Measurements from ENCODE around the gene BUD31.

Gene BUD31

DNA sequence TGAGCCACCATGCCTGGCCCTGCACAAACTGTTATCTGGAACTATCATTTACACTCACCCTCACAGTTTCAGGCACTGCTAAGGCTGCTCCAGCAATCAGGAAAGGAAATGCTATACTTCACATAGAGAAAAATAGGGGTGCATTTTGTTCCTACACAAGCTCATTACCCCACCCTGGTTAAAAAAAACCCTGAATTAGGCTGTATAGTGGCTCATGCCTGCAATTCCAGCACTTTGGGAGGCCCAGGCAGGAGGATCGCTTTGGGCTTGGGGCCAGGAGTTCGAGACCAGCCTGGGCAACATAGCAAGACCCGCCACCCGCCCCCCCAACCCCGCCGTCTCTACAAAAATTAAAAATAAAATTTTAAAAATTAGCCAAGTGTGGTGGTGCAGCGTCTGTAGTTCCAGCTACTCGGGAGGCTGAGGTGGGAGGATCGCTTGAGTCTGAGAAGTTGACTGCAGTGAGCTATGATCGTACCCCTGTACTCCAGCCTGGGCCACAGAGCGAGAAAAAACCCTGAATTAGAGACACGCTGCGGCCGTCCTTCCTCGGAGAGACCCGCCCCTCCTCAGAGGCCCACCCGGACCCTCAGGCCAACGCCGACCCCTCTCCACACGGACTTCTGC is 29.3 kb downstream of the BUD31 start:
- DNase-seq, result no peak

DNA sequence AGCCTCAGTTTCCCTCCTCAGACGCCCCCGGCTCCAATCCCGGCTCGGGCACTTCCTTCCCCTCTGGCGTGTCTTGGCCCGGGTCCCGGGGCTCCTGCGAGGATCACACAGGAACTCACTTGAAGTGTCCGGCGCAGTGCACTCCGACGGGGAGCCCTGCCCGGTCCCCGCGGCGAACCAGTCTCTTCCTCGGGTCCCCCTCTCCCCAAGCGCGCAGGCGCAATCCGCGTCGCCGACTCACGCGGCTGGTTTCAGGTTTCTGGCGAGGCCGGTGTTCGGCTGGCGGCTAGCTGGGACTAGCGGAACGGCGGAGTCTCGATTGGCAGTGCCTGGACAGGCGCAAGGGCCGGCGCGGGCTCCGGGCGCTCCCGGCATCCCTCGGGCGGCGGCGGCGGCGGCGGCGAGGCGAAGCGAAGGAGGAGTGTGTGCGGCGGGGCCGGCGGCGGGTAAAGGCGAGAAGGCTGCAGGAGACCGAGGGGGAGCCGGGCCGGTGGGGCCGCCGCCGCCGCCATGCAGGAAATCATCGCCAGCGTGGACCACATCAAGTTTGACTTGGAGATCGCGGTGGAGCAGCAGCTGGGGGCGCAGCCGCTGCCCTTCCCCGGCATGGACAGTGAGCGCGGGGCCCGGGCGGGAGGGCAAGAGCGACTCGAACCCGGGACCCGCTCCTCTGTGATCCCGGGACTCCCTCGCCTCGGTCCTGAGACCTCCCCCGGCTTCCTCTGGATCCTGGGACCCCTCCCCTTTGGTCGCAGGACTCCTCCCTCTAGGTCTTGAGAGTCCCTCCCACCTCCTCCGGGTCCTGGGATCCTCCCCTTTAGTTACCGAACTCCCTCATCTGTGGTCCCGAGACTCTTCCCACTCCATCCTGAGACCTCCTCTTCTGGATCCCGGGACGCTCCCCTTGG is 30.1 kb downstream of the BUD31 start, which contains the start of the genes CPSF4 and PTCD1:
TSS of gene CPSF4 (plus strand) at position 371 of the 908 bp plus-strand sequence. CDS start at position 511, 140 bp downstream.
TSS of gene PTCD1 (minus strand) at position 226 of the 908 bp plus-strand sequence. CDS start 3,556 bp downstream, outside the sequence.
- peak; percentile 32 for DNase-seq

GRCh38 chr7:99440195-99440594 is 31.4 kb downstream of the BUD31 start:
- DNase-seq, result no peak

DNA sequence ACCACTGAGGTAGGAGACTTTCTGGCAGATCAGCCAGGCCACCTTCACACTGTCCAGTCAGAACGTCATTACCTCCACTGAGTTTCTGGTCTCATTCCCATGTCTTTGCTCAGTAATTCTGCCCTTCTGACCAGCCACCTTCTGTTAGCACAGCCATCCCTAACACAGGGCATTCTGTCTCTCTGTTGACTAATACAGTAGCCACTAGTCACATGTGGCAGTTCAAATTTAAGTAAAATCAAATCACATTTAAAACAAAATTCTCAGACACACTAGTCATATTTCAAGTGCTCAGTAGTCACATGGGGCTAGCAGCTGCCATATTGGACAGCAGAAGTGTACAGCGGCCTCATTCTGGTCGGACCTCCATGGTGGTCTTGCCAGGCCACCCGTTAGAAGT is 37.3 kb downstream of the BUD31 start:
- DNase-seq, result no peak

- no peak for DNase-seq
Observed at GRCh38 chr7:99447943-99448342, 39.2 kb downstream of the BUD31 start.

- no peak for DNase-seq
Observed at GRCh38 chr7:99448855-99449254, 40.1 kb downstream of the BUD31 start.

- DNase-seq, result no peak
Observed at GRCh38 chr7:99449326-99449725, 40.6 kb downstream of the BUD31 start.

GRCh38 chr7:99451936-99452335 is 43.2 kb downstream of the BUD31 start:
- no peak for DNase-seq

DNA sequence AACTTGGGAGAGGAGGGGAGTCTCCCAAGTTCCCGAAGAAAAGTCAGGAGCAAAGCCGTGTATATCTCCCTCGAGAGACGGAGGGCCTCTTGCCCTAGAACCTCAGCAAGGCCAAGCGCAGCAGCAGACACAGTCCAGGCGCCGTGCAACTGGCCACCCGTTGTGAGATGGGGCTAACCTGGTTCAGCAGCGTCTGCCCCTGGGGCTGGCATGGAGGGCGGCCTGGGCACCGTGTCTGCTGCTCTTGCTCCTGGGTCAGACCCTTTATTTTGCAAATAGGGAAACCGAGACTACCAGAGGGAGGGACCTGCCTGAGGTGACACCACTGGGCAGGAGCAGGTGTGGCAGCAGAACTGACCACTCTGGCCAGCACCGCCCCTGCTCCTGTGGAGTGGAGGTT is 43.8 kb downstream of the BUD31 start:
- DNase-seq, result no peak

GRCh38 chr7:99453105-99453504 is 44.3 kb downstream of the BUD31 start:
- no peak for DNase-seq

DNA sequence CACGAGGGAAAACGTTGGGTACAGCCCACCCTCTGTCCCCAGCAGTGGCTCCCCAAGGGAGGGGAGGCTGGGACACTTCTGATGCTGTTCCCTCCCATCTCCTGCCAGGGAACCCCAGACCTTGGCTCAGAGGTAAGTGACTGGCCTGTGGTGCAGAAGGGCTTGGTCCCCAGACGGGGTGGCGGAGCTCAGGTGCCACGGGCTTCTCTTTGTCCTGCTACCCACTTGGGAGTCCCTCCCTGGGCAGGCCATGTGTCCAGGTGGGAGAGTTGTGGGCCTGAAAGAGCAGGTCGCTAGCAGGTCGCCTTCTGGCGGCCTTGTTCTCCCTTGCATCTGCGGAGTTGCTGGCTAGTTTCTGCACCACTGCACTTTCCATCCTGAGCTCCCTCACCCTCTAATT is 47.1 kb downstream of the BUD31 start:
- no peak for DNase-seq

- DNase-seq, result no peak
Observed at GRCh38 chr7:99456288-99456687, 47.5 kb downstream of the BUD31 start.

GRCh38 chr7:99457050-99457649 is 48.4 kb downstream of the BUD31 start:
- no peak for DNase-seq

- DNase-seq, result no peak
Observed at GRCh38 chr7:99457650-99458493, 49.1 kb downstream of the BUD31 start.

- no peak for DNase-seq
Observed at GRCh38 chr7:99459087-99459486, 50.3 kb downstream of the BUD31 start.

- DNase-seq, result no peak
Observed at GRCh38 chr7:99460651-99461050, 51.9 kb downstream of the BUD31 start.

DNA sequence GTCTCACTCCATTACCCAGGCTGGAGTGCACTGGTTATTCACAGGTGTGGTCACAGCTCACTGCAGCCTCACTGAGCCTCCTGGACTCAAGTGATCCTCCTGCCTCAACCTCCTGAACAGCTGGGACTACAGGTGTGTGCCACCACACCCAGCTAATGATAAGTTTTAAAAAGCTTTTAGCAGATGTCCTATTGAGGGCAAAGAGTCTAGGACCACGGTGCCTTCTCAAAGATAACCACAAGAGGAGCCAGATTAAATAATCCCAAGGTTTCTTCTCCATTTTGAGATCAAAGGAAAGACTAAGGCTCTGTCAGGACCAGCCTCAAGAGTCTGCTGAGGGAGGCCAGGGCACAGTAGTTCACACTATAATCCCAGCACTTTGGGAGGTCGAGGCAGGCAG is 52.5 kb downstream of the BUD31 start:
- DNase-seq, result no peak

- no peak for DNase-seq
Observed at GRCh38 chr7:99465421-99465768, 56.6 kb downstream of the BUD31 start.

DNA sequence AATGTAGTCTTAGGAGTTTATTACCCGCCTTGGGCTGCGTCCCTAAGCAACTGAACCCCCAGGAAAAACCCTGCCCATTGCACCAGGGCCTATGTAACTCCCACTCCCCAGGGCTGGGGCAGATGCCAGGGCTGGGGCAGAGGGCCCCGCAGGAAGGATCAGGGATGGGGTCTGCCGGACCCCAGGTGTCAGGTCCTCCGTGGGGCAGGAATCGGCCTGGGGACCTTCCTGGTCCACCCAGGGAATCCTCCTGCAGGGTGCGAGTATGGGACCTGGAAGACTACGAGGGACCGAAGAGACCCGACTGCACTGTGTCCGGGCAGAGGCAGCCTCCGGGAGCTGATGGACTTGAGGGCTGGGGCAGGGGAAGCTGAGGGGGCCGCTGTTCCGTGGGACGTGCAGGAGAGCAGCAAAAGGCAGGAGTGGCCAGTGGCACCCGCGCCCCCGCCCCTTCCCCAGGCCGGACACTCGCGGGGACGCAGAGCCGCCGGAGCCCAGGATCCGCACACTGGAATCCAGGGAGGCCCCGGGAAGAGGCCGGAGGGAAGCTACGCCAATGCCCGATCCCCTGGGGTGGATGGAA is 59.7 kb downstream of the BUD31 start:
- DNase-seq, result no peak
